Transverse colon (tissue), 4 donors: ENCODE data around the gene CRABP1. TPM values are rescaled to one million over a fixed set of nuclear protein-coding genes. Genes with fewer than 3 reads are reported as not detected.
A peak's percentile ranks its signal among the peaks of the same experiment; 100 is the strongest.

Experiments used
- DNase-seq: peaks from one replicate; pipeline ENCODE4 v3.0.0-alpha.2; 2019
- H3K27ac ChIP-seq, 4 donors: fragments of 200-600 bp; sonication (generic); 2 replicates each; pipeline ENCODE4 v1.5.1; 2016 to 2018; ENCODE audit warnings: inconsistent platforms in 4 of 4
- H3K27me3 ChIP-seq: fragments of 200-600 bp; sonication (generic); 2 replicates; pipeline ENCODE4 v1.5.1; 2017; ENCODE audit warnings: inconsistent platforms
- H3K36me3 ChIP-seq, 4 donors: fragments of 200-600 bp; sonication (generic); 2 replicates each; pipeline ENCODE4 v1.5.1; 2017 to 2019; ENCODE audit warnings: inconsistent platforms in 4 of 4
- H3K4me1 ChIP-seq, 4 donors: fragments of 200-600 bp; sonication (generic); 2 replicates each; pipeline ENCODE4 v1.5.1; 2017 to 2020; ENCODE audit warnings: inconsistent platforms in 4 of 4
- H3K4me3 ChIP-seq, 4 donors: fragments of 200-600 bp; sonication (generic); 1 replicate in 1 of 4; 2 replicates in 3 of 4; pipeline versions ENCODE4 v1.5.1 to v1.6.1; 2017 to 2019; ENCODE audit warnings: inconsistent platforms in 4 of 4
- H3K9me3 ChIP-seq, 2 donors: fragments of 200-600 bp; sonication (generic); 2 replicates each; pipeline ENCODE4 v1.5.1; 2017 to 2019; ENCODE audit warnings: inconsistent platforms in 2 of 2
- EP300 ChIP-seq: sonication (generic); formaldehyde crosslinking; IDR thresholded peaks from one replicate; pipeline ENCODE4 v1.6.1; 2017; ENCODE audit warnings: antibody characterized with exemption, low read depth
- POLR2A ChIP-seq: fragments of 450-650 bp; IDR thresholded peaks from one replicate; pipeline ENCODE4 v1.6.1; 2016; ENCODE audit warnings: antibody characterized with exemption, mild to moderate bottlenecking, moderate library complexity
- POLR2AphosphoS5 ChIP-seq, 3 donors: sonication (generic); formaldehyde crosslinking; IDR thresholded peaks; one replicate each; pipeline ENCODE4 v1.6.1; 2016; ENCODE audit warnings: antibody characterized with exemption in 3 of 3
- WGBS, 2 donors: methylation state at CpG; one replicate each; pipeline ENCODE4 v1.1.5; 2018; ENCODE audit warnings: low coverage in 1 of 2; 5-methylcytosine and 5-hydroxymethylcytosine counted together
- in situ Hi-C, 4 donors: fragments of 200-750 bp; cut with MboI; loops; one replicate each; pipeline versions ENCODE4 v1.15.0 to v1.15.1; 2017; ENCODE audit warnings: low sequenced_read_pairs in 3 of 4, low pct_ligation_motif_present in 1 of 4, low pct_unique_long_range_greater_than_20kb in 1 of 4
- intact Hi-C: fragments of 100-400 bp; cut with DNase I; formaldehyde crosslinking; loops from one replicate; pipeline ENCODE4 v1.15.1; 2023; ENCODE audit warnings: low total_unique reads
- total RNA-seq, 4 donors: library from RNA; depleted of rRNA; stranded (reverse); fragments of >200 nt; gene quantifications; one replicate each; pipeline ENCODE4 v1.1.0, GENCODE V29; 2016
- TF ChIP-seq, protein P1 (sequence below), 5 experiments: fragments of 200-600 bp in 3 of 5; fragments of 450-650 bp in 2 of 5; sonication (generic) in 3 of 5; IDR thresholded peaks; 1 replicate in 2 of 5; 2 replicates in 3 of 5; pipeline ENCODE4 v1.5.1; 2016 to 2017; ENCODE audit warnings: antibody characterized with exemption in 5 of 5, inconsistent platforms in 3 of 5, mild to moderate bottlenecking in 2 of 5, moderate library complexity in 1 of 5

CRABP1 gene
- total RNA-seq, result 1 to 10 TPM in 2 of 4 donors, not detected in 2; 1.9 to 2.7 TPM

DNA sequence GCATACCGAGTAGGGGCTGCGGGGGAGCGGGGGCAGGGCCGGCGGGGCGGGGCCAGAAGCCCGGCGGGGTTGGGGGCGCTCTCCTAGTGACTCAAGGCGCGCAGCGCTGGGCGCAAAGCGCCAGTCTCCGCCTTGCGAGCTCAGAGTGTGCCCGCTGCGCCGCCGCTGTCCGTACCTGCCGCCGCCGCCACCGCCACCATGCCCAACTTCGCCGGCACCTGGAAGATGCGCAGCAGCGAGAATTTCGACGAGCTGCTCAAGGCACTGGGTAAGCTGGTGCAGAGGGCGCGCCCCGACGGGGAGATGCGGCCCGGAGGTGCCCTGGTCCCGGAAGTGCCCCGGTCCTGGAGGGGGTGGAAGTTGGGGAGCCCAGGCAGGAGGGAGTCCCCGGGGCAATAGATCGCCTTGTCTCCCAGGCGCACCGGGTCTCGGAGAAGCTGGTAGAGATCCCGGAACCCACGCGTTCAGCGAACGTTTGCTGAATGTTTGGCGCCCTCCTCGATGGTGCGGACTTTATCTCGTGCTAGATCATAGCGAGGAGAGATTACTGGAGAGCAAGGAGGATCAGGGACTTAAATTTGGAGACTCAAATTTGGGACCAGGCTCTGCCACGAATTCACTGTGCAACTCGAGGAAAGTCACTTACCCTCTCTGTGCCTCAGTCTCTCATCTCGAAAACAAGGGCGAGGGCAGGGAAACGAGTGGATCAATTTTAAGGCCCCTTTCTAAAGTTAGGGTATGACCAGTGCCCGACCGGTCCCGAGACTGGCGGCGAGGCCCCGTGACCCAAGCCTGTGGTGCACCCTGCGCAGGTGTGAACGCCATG is at the start of gene CRABP1:
Gene CRABP1, plus strand, starts transcription at position 123 of the 826 bp plus-strand sequence. Its CDS starts 76 bp downstream, at position 199.
- no peak for DNase-seq
- in situ Hi-C loops, result no loop called here
- 6% methylated on average over 24 of the region's 67 CpGs; no CpG with 5 or more reads in 1 of the 2 donors for WGBS, 2 donors
- peaks cover 70% of the 10 kb centered on the region for H3K27me3 ChIP-seq
- peak within 1 kb of the TSS in 1 of 4 donors; percentile 4 for H3K4me3 ChIP-seq
- TF ChIP-seq POLR2AphosphoS5 (IDR thresholded peaks at IDR 0.05), result no peak
- TF ChIP-seq, protein P1, sequence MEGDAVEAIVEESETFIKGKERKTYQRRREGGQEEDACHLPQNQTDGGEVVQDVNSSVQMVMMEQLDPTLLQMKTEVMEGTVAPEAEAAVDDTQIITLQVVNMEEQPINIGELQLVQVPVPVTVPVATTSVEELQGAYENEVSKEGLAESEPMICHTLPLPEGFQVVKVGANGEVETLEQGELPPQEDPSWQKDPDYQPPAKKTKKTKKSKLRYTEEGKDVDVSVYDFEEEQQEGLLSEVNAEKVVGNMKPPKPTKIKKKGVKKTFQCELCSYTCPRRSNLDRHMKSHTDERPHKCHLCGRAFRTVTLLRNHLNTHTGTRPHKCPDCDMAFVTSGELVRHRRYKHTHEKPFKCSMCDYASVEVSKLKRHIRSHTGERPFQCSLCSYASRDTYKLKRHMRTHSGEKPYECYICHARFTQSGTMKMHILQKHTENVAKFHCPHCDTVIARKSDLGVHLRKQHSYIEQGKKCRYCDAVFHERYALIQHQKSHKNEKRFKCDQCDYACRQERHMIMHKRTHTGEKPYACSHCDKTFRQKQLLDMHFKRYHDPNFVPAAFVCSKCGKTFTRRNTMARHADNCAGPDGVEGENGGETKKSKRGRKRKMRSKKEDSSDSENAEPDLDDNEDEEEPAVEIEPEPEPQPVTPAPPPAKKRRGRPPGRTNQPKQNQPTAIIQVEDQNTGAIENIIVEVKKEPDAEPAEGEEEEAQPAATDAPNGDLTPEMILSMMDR (IDR thresholded peaks at IDR 0.05), result no peak
- TF ChIP-seq POLR2A, result no peak
- no peak for TF ChIP-seq EP300
- no peaks in the 10 kb centered on the region for H3K36me3 ChIP-seq
- intact Hi-C loops, result no loop called here
- no peak within 1 kb of the TSS for H3K27ac ChIP-seq
- H3K4me1 ChIP-seq, result peaks cover 0 to 18% (median 8%) of the 10 kb centered on the region in 4 donors
- H3K9me3 ChIP-seq, result no peaks in the 10 kb centered on the region

DNA sequence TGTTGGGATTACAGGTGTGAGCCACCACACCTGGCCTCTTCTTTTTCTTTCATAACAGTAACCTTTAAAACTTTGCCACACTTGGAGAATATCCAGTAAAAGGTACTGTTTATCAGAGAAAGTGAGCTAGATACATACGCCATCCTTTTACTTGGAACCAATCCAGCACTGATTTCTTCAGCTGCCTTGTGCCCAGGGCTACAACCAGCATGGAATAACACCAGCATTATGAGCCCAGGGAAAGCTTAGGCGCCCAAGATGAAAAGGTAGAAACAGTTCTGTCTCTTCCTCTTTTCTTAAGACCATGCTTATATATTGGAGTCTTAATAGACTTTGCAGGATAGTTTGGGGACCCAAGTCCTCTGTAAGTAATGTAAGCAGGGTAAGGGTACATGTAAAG is 49.1 kb upstream of the CRABP1 start:
- 72 to 100% methylated on average over 1 to 2 of the region's 2 CpGs for whole genome bisulfite sequencing, 2 donors
- Histone ChIP-seq H3K27ac (no peak overlapping the region), H3K27me3 (no peaks in the 10 kb centered on the region), H3K4me3 (no peak overlapping the region), H3K4me1 (peaks cover 0 to 15% (median 4%) of the 10 kb centered on the region in 4 donors), H3K36me3 (peaks cover 0 to 6% (median 0%) of the 10 kb centered on the region in 4 donors), H3K9me3 (no peaks in the 10 kb centered on the region)
- intact Hi-C loops (no loop called here), in situ Hi-C loops (no loop called here)
- no peak for DNase-seq
- TF ChIP-seq POLR2AphosphoS5 (IDR thresholded peaks at IDR 0.05) (no peak), EP300 (no peak), POLR2A (no peak)
- TF ChIP-seq, protein P1 (IDR thresholded peaks at IDR 0.05), result no peak

DNA sequence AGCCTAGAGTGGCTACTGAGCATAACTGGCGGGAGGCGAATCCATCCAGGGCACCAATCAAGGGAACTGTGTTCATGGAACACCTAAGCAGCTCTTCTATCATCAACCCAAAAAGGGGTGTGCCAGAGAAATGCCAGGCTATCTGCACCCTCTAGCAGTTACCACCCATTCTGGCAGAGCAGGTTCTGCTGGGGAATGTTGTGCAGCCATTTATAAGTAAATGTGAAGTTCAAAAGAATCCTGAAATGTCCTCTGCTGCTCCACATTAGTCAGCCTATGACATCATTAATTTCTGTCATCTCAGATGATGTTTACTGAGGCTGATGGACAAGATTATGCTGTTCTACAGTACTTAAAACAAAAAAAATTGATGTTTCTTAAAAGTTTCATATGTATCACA is 48.5 kb upstream of the CRABP1 start:
- H3K27ac ChIP-seq, result no peak overlapping the region
- TF ChIP-seq, protein P1 (IDR thresholded peaks at IDR 0.05), result no peak
- TF ChIP-seq POLR2AphosphoS5 (IDR thresholded peaks at IDR 0.05) (no peak), EP300 (no peak), POLR2A (no peak)
- WGBS, 2 donors, result 96% methylated on average over 2 of the region's 2 CpGs; no CpG with 5 or more reads in 1 of the 2 donors
- in situ Hi-C loops (no loop called here), intact Hi-C loops (no loop called here)
- peaks cover 0 to 6% (median 0%) of the 10 kb centered on the region in 4 donors for H3K36me3 ChIP-seq
- no peaks in the 10 kb centered on the region for H3K9me3 ChIP-seq
- H3K4me3 ChIP-seq, result no peak overlapping the region
- H3K27me3 ChIP-seq, result no peaks in the 10 kb centered on the region
- peaks cover 0 to 15% (median 4%) of the 10 kb centered on the region in 4 donors for H3K4me1 ChIP-seq
- no peak for DNase-seq

DNA sequence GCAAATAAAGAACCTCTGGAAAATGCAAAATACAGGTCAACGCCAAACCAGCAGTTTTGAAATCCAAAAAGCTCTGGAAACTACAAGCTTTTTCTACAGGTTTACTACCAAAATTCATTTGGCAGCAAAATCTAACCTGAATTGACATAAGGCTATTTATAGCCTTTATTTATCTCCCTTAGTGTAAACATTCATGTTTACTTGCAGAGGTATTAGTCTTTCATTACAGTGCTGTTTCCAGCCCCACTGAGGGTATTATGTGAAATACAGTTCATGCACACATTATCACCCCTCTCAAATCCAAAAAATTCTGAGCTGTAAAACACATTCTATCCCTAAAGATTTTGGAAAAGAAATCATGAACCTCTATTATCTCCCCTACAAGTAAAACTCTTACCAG is 47.9 kb upstream of the CRABP1 start:
- H3K27me3 ChIP-seq, result no peaks in the 10 kb centered on the region
- in situ Hi-C loops (no loop called here), intact Hi-C loops (no loop called here)
- no peak for DNase-seq
- WGBS, 2 donors, result 84 to 100% methylated on average over 1 of the region's 1 CpG
- TF ChIP-seq EP300 (no peak), POLR2A (no peak)
- TF ChIP-seq, protein P1 (IDR thresholded peaks at IDR 0.05), result no peak
- peaks cover 0 to 6% (median 0%) of the 10 kb centered on the region in 4 donors for H3K36me3 ChIP-seq
- H3K27ac ChIP-seq, result no peak overlapping the region
- no peak overlapping the region for H3K4me3 ChIP-seq
- peaks cover 0 to 15% (median 4%) of the 10 kb centered on the region in 4 donors for H3K4me1 ChIP-seq
- H3K9me3 ChIP-seq, result no peaks in the 10 kb centered on the region
